Adipose tissue (tissue), 3 donors: ENCODE measurements around the gene PTPRM. TPM values are rescaled to one million over a fixed set of nuclear protein-coding genes. Genes with fewer than 3 reads are reported as not detected.

Source experiments
- H3K27ac ChIP-seq: one replicate; pipeline ENCODE4 v1.5.1; 2013; ENCODE audit warnings: low read depth, low read length
- WGBS, 3 donors: extraction: QIAGEN DNeasy Blood & Tissue Kit; methylation state at CpG; one replicate each; pipeline ENCODE4 v1.1.7; 2013; 5-methylcytosine and 5-hydroxymethylcytosine counted together
- polyA plus RNA-seq, 3 donors: library from polyadenylated mRNA; stranded (reverse); fragments of 200-250 nt; gene quantifications; one replicate each; pipeline ENCODE4 v1.2.3, GENCODE V29; 2013
- donor health status: healthy with polysubstance abuse.
- donor health status: Bipolar disorder and iron deficiency.
- donor health status: healthy.

Gene PTPRM
- polyA plus RNA-seq, 3 donors: 20.6 to 106 (median 88.9) TPM

DNA sequence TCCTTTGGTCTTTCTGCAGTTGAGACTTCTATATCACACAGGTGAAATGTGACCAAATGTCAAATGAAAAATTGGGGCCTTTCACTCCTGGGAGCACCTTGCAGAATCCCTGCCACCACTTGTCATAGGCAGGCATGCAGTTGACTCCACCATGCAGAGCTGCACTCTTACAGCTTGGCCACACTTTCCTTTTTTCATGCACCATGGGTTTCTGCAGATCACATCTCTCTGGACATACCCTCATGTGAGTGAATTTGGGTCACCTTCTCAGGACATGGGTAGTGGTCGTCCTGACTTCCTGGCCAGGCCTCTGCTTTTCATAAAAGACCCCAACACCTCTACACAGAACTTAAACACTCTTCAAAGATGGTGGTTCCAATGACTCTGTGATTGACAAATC, 887.0 kb downstream of the PTPRM start:
- 59 to 76% (median 69%) methylated on average over 1 of the region's 1 CpG for WGBS, 3 donors
- no peak overlapping the region for H3K27ac ChIP-seq

DNA sequence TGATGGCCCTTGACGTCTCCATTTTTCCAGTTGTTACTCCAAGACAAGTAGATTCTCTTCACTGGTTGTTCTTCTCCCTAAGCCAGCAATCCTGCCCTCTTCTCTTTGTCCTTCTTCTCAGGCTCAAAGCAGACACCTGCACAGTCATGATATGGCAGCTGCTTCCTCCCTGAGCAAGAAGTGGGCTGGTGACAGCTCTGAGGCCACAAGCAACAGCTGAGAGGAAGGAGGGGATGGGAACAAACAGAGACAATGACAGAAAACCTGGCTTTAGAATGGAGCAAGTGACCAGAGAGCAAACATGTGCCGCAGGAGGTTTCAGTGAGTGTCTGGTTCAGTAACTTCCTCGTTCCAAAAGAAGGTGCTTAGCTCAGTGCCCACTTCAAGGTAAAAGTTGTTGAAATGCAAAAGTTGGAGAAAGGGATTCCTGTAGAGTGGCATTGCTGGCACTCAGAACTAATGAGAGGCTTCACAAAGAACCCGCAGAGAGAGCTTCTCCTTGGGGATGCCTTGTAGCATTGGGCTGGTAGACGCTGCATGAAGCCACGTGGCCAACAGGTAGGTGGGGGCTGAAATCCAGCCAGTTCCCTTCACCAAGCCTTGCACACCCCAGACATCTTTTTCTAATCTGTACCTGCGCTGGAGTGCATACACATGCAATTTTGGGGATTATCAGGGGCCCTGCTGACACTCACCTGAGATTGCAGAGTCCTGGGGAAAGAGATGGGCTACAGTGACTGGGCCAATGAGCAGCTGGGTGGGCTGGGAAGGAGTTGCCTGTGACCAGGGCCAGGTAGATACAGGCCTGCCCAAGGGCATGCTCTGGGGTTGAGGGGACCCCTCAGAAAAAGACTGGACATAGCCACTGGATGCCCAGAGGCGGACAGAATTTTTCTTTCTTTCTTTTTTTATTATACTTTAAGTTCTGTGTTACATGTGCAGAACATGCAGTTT, 888.8 kb downstream of the PTPRM start:
- WGBS, 3 donors: 72 to 80% (median 77%) methylated on average over 8 of the region's 8 CpGs
- no peak overlapping the region for H3K27ac ChIP-seq
